ENCODE results near the gene BRF1.

DNA sequence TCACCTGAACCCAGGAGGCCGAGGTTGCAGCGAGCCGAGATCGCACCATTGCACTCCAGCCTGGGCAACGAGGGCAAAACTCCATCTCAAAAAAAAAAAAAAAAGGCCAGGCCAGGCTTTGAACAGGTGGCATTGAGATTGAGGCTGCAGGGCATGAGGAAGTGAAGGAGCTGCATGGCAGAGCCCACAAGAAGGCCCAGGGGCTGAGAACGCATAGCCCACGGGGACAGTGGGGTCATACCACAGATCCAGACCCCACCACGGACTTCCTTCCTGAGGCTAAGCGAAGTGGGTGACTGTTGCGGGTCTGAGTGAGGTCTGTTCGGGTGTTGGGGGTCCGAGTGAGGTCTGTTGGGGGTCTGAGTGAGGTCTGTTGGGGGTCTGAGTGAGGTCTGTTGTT lies 140.0 kb downstream of the BRF1 start:
- TF ChIP-seq CTCF (IDR thresholded peaks at IDR 0.05 in 2 of 3, conservative IDR thresholded peaks at IDR 0.05 in 1 of 3; ENCODE audit: borderline replicate concordance in 1 of 3, insufficient read depth in 1 of 3, low read depth in 2 of 3, low read length in 2 of 3) (no peak), POLR2AphosphoS5 (IDR thresholded peaks at IDR 0.05; ENCODE audit: low read depth, low read length) (no peak), EZH2phosphoT487 (IDR thresholded peaks at IDR 0.05; ENCODE audit: borderline replicate concordance) (no peak), ZFX (IDR thresholded peaks at IDR 0.05) (no peak), EZH2 (IDR thresholded peaks at IDR 0.05) (no peak), EGR1 (IDR thresholded peaks at IDR 0.05; ENCODE audit: low read depth) (no peak)

Measured in HCT116 (cell line).